ENCODE data around the gene AAMP. TPM values are rescaled to one million over a fixed set of nuclear protein-coding genes. Genes with fewer than 3 reads are reported as not detected.

Gene AAMP
- total RNA-seq, 1 donor from 2014 or later, result 106 TPM

DNA sequence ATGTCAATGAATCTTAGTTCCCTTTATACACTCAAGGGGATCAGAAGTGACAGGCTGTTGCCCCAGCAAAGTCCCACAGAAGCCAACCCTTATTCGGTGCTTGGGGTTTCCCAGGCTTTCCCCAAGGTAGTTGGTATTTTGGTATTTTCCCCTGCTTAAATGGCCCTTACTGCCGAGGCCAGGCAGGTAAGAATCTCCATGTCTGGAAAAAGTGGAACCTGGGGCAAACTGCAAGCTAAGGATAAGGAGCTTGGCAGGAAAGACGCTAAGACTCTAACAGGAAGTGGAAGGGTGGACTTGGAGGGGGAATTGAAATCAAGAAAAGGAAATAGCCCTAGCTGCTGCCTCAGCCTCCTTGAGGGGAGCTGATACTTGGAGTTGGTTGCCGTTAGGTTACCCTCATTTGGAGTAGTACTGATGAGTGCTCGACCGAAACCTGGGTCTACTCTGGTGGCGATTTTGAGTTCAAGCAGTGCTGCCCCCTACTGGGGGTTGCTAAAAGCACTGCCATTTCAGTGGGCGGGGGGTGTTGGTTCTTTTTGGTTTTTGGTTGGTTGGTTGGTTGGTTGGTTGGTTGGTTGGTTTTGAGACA is 12.5 kb downstream of the AAMP start:
- H3K36me3 ChIP-seq, result peaks cover 0 to 35% of the 10 kb centered on the region in 2 donors
- no peak overlapping the region for H3K27ac ChIP-seq
- intact Hi-C loops (cut with DNase I), result loop anchor here (10.0 kb wide), 1 partner anchor 73 kb away; no protein-coding TSS in a partner anchor
- no peak for DNase-seq (ENCODE audit: extremely low spot score in 2 of 2)
- H3K4me3 ChIP-seq, result no peak overlapping the region
- H3K9me3 ChIP-seq, result no peaks in the 10 kb centered on the region
- H3K4me1 ChIP-seq, result peaks cover 29% of the 10 kb centered on the region
- TF ChIP-seq, protein P1, sequence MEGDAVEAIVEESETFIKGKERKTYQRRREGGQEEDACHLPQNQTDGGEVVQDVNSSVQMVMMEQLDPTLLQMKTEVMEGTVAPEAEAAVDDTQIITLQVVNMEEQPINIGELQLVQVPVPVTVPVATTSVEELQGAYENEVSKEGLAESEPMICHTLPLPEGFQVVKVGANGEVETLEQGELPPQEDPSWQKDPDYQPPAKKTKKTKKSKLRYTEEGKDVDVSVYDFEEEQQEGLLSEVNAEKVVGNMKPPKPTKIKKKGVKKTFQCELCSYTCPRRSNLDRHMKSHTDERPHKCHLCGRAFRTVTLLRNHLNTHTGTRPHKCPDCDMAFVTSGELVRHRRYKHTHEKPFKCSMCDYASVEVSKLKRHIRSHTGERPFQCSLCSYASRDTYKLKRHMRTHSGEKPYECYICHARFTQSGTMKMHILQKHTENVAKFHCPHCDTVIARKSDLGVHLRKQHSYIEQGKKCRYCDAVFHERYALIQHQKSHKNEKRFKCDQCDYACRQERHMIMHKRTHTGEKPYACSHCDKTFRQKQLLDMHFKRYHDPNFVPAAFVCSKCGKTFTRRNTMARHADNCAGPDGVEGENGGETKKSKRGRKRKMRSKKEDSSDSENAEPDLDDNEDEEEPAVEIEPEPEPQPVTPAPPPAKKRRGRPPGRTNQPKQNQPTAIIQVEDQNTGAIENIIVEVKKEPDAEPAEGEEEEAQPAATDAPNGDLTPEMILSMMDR (IDR thresholded peaks at IDR 0.05), result peak; percentile 8 to 25 (median 14)
- TF ChIP-seq POLR2A (IDR thresholded peaks at IDR 0.05), result no peak
- H3K27me3 ChIP-seq, result no peaks in the 10 kb centered on the region

GRCh38 chr2:218256612-218257350 is 13.2 kb downstream of the AAMP start:
- Histone ChIP-seq H3K9me3 (no peaks in the 10 kb centered on the region), H3K4me3 (no peak overlapping the region), H3K27ac (no peak overlapping the region), H3K27me3 (no peaks in the 10 kb centered on the region), H3K36me3 (peaks cover 0 to 41% of the 10 kb centered on the region in 2 donors), H3K4me1 (peaks cover 29% of the 10 kb centered on the region)
- intact Hi-C loops (cut with DNase I), result loop anchor here (10.0 kb wide), 1 partner anchor 72 kb away; no protein-coding TSS in a partner anchor
- no peak for TF ChIP-seq POLR2A (IDR thresholded peaks at IDR 0.05)
- TF ChIP-seq, protein P1 (IDR thresholded peaks at IDR 0.05), result no peak
- TF ChIP-seq POLR2AphosphoS5 (IDR thresholded peaks at IDR 0.05; ENCODE audit: insufficient read depth in 1 of 2, low read depth in 1 of 2), result no peak
- DNase-seq (ENCODE audit: extremely low spot score in 2 of 2), result no peak

GRCh38 chr2:218255446-218255845 is 14.5 kb downstream of the AAMP start:
- intact Hi-C loops (cut with DNase I), result loop anchor here (10.0 kb wide), 1 partner anchor 71 kb away; no protein-coding TSS in a partner anchor
- peaks cover 0 to 54% of the 10 kb centered on the region in 2 donors for H3K36me3 ChIP-seq
- TF ChIP-seq POLR2A (IDR thresholded peaks at IDR 0.05), result no peak
- TF ChIP-seq, protein P1 (IDR thresholded peaks at IDR 0.05), result no peak
- no peak overlapping the region for H3K27ac ChIP-seq
- H3K9me3 ChIP-seq, result no peaks in the 10 kb centered on the region
- peaks cover 23% of the 10 kb centered on the region for H3K4me1 ChIP-seq
- H3K27me3 ChIP-seq, result no peaks in the 10 kb centered on the region
- DNase-seq (ENCODE audit: extremely low spot score in 2 of 2), result no peak
- no peak overlapping the region for H3K4me3 ChIP-seq

DNA sequence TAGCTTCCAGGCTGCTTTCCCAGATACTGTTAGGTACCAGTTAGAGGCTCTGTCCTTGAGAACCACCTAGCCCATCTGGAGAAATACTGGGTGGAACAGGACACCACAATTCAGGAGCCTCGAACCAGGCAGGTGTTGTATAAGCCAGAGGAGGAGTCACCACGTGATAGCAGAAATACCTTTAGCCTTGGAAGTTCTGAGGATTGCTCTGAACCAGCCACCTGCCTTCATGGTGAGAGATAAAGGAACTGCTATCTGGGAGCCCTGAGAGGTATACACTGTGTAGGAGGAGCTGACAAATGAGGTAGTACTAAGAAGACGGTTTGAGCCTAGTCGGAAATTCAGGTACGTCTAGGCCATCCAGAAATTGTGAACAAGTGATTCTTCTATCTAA is 16.7 kb downstream of the AAMP start:
- Histone ChIP-seq H3K36me3 (peaks cover 4 to 76% of the 10 kb centered on the region in 2 donors), H3K27ac (no peak overlapping the region), H3K4me3 (no peak overlapping the region), H3K9me3 (no peaks in the 10 kb centered on the region), H3K27me3 (no peaks in the 10 kb centered on the region), H3K4me1 (peaks cover 2% of the 10 kb centered on the region)
- TF ChIP-seq, protein P1 (IDR thresholded peaks at IDR 0.05), result no peak
- TF ChIP-seq POLR2A (IDR thresholded peaks at IDR 0.05) (no peak), POLR2AphosphoS5 (IDR thresholded peaks at IDR 0.05; ENCODE audit: insufficient read depth in 1 of 2, low read depth in 1 of 2) (no peak)
- intact Hi-C loops (cut with DNase I), result loop anchor here (10.0 kb wide), 1 partner anchor 68 kb away; no protein-coding TSS in a partner anchor
- no peak for DNase-seq (ENCODE audit: extremely low spot score in 2 of 2)
